HG03064 (cell line): Measurements from ENCODE around the gene ULK3.

ENCODE experiments used
- ATAC-seq: cut with Tn5 transposase; IDR thresholded peaks from one replicate; pipeline ENCODE4 v1.9.1; 2021; ENCODE audit warnings: low read depth; ENCODE audit not compliant: unreplicated experiment

ULK3 gene

GRCh38 chr15:74824976-74825375 lies 18.0 kb downstream of the ULK3 start:
- ATAC-seq, result no peak

- no peak for ATAC-seq
Measured at GRCh38 chr15:74823324-74823723, 19.6 kb downstream of the ULK3 start.

- no peak for ATAC-seq
Measured at GRCh38 chr15:74822233-74822632, 20.7 kb downstream of the ULK3 start.

GRCh38 chr15:74821790-74822158 lies 21.2 kb downstream of the ULK3 start:
- ATAC-seq, result no peak

GRCh38 chr15:74821091-74821789 lies 21.7 kb downstream of the ULK3 start:
- ATAC-seq, result peak; percentile 69

GRCh38 chr15:74820056-74820455 lies 22.9 kb downstream of the ULK3 start:
- no peak for ATAC-seq

- ATAC-seq, result no peak
Measured at GRCh38 chr15:74817370-74817737, 25.6 kb downstream of the ULK3 start.

GRCh38 chr15:74816624-74817369 lies 26.2 kb downstream of the ULK3 start:
- no peak for ATAC-seq

GRCh38 chr15:74815961-74816360 lies 27.0 kb downstream of the ULK3 start:
- ATAC-seq, result no peak

- ATAC-seq, result no peak
Measured at GRCh38 chr15:74815121-74815934, 27.6 kb downstream of the ULK3 start.

GRCh38 chr15:74812533-74812932 lies 30.4 kb downstream of the ULK3 start, which contains the start of gene LMAN1L:
TSS of gene LMAN1L (plus strand) at chr15:74812835. CDS start at chr15:74812855, 20 bp downstream.
- ATAC-seq, result no peak

- ATAC-seq, result no peak
Measured at GRCh38 chr15:74809956-74810355, 33.0 kb downstream of the ULK3 start.

GRCh38 chr15:74809242-74809641 lies 33.7 kb downstream of the ULK3 start:
- no peak for ATAC-seq

- no peak for ATAC-seq
Measured at GRCh38 chr15:74808840-74809229, 34.1 kb downstream of the ULK3 start.

- no peak for ATAC-seq
Measured at GRCh38 chr15:74808078-74808839, 34.7 kb downstream of the ULK3 start.

- no peak for ATAC-seq
Measured at GRCh38 chr15:74807282-74807681, 35.7 kb downstream of the ULK3 start.

GRCh38 chr15:74804935-74805334 lies 38.0 kb downstream of the ULK3 start:
- no peak for ATAC-seq

- ATAC-seq, result no peak
Measured at GRCh38 chr15:74802862-74803447, 40.0 kb downstream of the ULK3 start.

GRCh38 chr15:74802290-74802689 lies 40.7 kb downstream of the ULK3 start:
- ATAC-seq, result no peak

- no peak for ATAC-seq
Measured at GRCh38 chr15:74801311-74801997, 41.5 kb downstream of the ULK3 start.
